Subcutaneous abdominal adipose tissue (tissue), 5 donors: Measurements from ENCODE around the gene CLMN.

ENCODE experiments used
- H3K27ac ChIP-seq: one replicate; pipeline ENCODE4 v1.7.0; 2013; ENCODE audit warnings: low read depth, mild to moderate bottlenecking, inconsistent platforms, low read length, moderate library complexity
- H3K27me3 ChIP-seq, 5 donors: one replicate each; pipeline ENCODE4 v1.7.0; 2013; ENCODE audit warnings: low read length in 5 of 5, inconsistent platforms in 1 of 5; ENCODE audit not compliant: control insufficient read depth in 5 of 5, insufficient read depth in 4 of 5
- H3K36me3 ChIP-seq, 5 donors: one replicate each; pipeline ENCODE4 v1.7.0; 2013; ENCODE audit warnings: low read length in 5 of 5; ENCODE audit not compliant: control insufficient read depth in 5 of 5, insufficient read depth in 5 of 5
- H3K4me1 ChIP-seq, 5 donors: one replicate each; pipeline ENCODE4 v1.7.0; 2013; ENCODE audit warnings: low read length in 5 of 5, mild to moderate bottlenecking in 3 of 5, moderate library complexity in 1 of 5; ENCODE audit not compliant: control insufficient read depth in 5 of 5, insufficient read depth in 5 of 5
- H3K4me3 ChIP-seq, 5 donors: one replicate each; pipeline ENCODE4 v1.7.0; 2013; ENCODE audit warnings: low read length in 5 of 5, low read depth in 1 of 5
- H3K9ac ChIP-seq, 5 donors: one replicate each; pipeline ENCODE4 v1.7.0; 2013; ENCODE audit warnings: low read length in 5 of 5, mild to moderate bottlenecking in 4 of 5, moderate library complexity in 3 of 5
- H3K9me3 ChIP-seq, 5 donors: one replicate each; pipeline ENCODE4 v1.7.0; 2013; ENCODE audit warnings: low read length in 5 of 5; ENCODE audit not compliant: control insufficient read depth in 5 of 5
- donor health status: healthy.
- donor health status: healthy.
- donor health status: healthy.
- donor health status: healthy.
- donor health status: healthy.

CLMN gene, protein sequence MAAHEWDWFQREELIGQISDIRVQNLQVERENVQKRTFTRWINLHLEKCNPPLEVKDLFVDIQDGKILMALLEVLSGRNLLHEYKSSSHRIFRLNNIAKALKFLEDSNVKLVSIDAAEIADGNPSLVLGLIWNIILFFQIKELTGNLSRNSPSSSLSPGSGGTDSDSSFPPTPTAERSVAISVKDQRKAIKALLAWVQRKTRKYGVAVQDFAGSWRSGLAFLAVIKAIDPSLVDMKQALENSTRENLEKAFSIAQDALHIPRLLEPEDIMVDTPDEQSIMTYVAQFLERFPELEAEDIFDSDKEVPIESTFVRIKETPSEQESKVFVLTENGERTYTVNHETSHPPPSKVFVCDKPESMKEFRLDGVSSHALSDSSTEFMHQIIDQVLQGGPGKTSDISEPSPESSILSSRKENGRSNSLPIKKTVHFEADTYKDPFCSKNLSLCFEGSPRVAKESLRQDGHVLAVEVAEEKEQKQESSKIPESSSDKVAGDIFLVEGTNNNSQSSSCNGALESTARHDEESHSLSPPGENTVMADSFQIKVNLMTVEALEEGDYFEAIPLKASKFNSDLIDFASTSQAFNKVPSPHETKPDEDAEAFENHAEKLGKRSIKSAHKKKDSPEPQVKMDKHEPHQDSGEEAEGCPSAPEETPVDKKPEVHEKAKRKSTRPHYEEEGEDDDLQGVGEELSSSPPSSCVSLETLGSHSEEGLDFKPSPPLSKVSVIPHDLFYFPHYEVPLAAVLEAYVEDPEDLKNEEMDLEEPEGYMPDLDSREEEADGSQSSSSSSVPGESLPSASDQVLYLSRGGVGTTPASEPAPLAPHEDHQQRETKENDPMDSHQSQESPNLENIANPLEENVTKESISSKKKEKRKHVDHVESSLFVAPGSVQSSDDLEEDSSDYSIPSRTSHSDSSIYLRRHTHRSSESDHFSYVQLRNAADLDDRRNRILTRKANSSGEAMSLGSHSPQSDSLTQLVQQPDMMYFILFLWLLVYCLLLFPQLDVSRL

GRCh38 chr14:95319312-95320077 is at the start of gene CLMN:
Gene CLMN (minus strand): TSS chr14:95319908. CDS start chr14:95319792, 116 bp downstream.
- peak within 1 kb of the TSS; percentile 70 for H3K27ac ChIP-seq
- H3K9ac ChIP-seq, result peak within 1 kb of the TSS in 4 of 5 donors; percentile 51 to 75 (median 62)

DNA sequence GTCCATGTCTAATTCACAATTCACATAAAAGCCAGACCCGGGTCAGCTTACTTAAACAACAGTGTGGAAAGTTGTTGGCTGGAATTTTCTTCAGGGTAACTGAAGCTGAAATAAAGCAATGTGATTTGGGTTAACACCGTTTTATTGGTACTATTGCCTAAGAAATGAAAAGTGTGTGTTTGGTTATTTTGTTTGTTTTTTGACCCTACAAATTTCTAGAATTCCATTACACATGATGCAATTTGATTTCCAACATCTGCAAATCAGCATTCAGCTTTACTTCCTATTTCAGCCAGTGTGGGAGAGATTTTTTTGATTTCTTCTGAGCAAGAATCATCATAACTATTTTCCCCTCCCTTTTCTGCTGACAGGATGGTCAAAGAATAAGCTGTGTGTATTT is 45.7 kb upstream of the CLMN start:
- H3K9me3 ChIP-seq, result no peaks in the 10 kb centered on the region
- H3K27me3 ChIP-seq, result peaks cover 0 to 10% (median 3%) of the 10 kb centered on the region in 5 donors
- H3K4me1 ChIP-seq, result peaks cover 0 to 11% (median 7%) of the 10 kb centered on the region in 5 donors
- no peak overlapping the region for H3K4me3 ChIP-seq
- H3K9ac ChIP-seq, result no peak overlapping the region
- no peaks in the 10 kb centered on the region for H3K36me3 ChIP-seq
- no peak overlapping the region for H3K27ac ChIP-seq

More at GRCh38 chr14:95319312-95320077, at the start of gene CLMN:
- peaks cover 6 to 54% (median 48%) of the 10 kb centered on the region in 5 donors for H3K4me1 ChIP-seq
- no peaks in the 10 kb centered on the region for H3K27me3 ChIP-seq
- peak within 1 kb of the TSS; percentile 65 to 78 (median 71) for H3K4me3 ChIP-seq
- no peaks in the 10 kb centered on the region for H3K36me3 ChIP-seq
- H3K9me3 ChIP-seq, result no peaks in the 10 kb centered on the region

DNA sequence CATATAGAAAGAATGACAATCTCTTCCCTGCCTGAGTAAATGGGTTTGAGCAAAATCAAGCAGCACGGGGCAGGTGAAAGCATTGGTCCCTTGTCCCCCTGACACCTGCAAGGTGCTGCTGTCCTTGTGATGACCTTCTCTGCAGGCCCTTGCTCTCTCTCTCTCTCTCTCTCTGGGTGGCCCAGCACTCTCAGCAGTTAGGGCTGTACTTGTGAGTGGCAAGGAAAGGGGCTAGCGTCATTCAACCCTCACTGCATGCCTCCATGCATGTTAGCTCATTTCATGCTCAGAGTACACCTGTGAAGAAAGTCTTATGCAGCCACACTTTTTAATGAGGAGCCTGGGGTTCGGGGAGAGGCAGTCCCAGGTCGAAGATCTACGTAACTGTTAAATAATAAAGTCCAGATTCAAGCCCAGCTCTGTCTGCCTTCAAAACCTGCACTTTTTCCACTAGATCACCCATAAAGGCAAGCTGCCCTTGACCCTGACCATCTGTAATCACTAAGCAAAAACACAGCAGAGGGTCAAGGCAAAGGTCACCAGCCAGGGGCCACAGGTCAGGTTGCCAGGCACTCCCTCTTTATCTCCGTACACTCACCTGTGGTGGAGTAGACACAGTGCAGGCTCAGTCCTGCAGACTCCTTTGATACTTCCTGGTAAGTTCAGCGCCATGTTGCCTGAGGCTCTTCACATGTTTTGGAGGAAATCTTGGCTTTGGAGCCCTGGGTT is 44.9 kb upstream of the CLMN start:
- Histone ChIP-seq H3K27me3 (peaks cover 0 to 10% (median 3%) of the 10 kb centered on the region in 5 donors), H3K4me1 (peaks cover 1 to 11% (median 7%) of the 10 kb centered on the region in 5 donors), H3K36me3 (no peaks in the 10 kb centered on the region), H3K9ac (no peak overlapping the region), H3K4me3 (no peak overlapping the region), H3K27ac (no peak overlapping the region), H3K9me3 (no peaks in the 10 kb centered on the region)

GRCh38 chr14:95363468-95363954 is 43.8 kb upstream of the CLMN start:
- Histone ChIP-seq H3K9me3 (no peaks in the 10 kb centered on the region), H3K27ac (no peak overlapping the region), H3K4me1 (peaks cover 1 to 11% (median 7%) of the 10 kb centered on the region in 5 donors), H3K4me3 (no peak overlapping the region), H3K9ac (no peak overlapping the region), H3K36me3 (no peaks in the 10 kb centered on the region), H3K27me3 (peaks cover 0 to 10% (median 3%) of the 10 kb centered on the region in 5 donors)

GRCh38 chr14:95362138-95362494 is 42.4 kb upstream of the CLMN start:
- Histone ChIP-seq H3K27ac (no peak overlapping the region), H3K36me3 (no peaks in the 10 kb centered on the region), H3K9ac (no peak overlapping the region), H3K9me3 (no peaks in the 10 kb centered on the region), H3K4me1 (peaks cover 1 to 11% (median 7%) of the 10 kb centered on the region in 5 donors), H3K4me3 (no peak overlapping the region), H3K27me3 (peaks cover 0 to 10% (median 3%) of the 10 kb centered on the region in 5 donors)

DNA sequence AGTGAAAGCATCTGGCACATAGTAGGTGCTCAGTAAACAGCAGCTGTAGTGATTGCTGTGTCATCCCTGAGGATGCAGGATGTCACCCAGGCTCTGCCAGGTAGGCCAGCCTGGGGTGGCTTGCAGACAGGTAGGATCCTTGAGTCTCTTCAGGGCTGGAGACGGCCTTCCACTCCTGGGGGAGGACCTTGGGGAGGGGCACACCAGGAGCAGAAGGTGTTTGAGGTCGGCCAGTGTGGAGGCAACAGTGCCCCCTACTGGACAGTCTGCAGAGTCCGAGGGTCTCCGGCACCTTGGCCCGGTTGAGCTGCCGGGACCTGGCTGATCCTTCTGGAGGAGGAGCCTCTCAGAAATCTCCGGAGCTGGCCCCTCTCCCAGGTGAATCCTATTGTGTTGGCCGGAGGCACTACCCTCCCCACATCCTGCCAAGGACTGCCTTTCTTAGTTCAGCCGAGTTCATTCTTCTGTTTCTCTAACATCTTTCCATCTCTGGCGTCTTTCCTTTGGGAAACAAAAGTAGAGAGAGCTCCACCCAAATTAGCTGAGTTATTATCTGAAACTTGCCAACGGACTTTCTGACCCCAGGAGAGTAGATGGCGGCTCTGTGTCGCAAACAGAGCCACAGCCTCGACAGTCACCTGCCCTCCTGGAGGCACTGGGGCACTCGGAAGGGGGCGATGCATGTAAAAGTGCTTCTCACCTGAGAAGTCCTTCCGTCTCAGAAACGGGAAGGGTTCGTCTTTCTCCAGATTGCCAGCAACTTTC is 41.8 kb upstream of the CLMN start:
- H3K9ac ChIP-seq, result no peak overlapping the region
- peak overlapping the region in 2 of 5 donors; percentile 23 to 32 for H3K4me3 ChIP-seq
- no peaks in the 10 kb centered on the region for H3K9me3 ChIP-seq
- peaks cover 0 to 10% (median 3%) of the 10 kb centered on the region in 5 donors for H3K27me3 ChIP-seq
- H3K36me3 ChIP-seq, result no peaks in the 10 kb centered on the region
- peaks cover 1 to 11% (median 7%) of the 10 kb centered on the region in 5 donors for H3K4me1 ChIP-seq
- no peak overlapping the region for H3K27ac ChIP-seq

- Histone ChIP-seq H3K36me3 (no peaks in the 10 kb centered on the region), H3K4me1 (peaks cover 1 to 10% (median 7%) of the 10 kb centered on the region in 5 donors), H3K27ac (no peak overlapping the region), H3K27me3 (peaks cover 0 to 10% (median 3%) of the 10 kb centered on the region in 5 donors), H3K9ac (no peak overlapping the region), H3K4me3 (no peak overlapping the region), H3K9me3 (no peaks in the 10 kb centered on the region)
Measured at GRCh38 chr14:95360828-95361227, 41.1 kb upstream of the CLMN start.

DNA sequence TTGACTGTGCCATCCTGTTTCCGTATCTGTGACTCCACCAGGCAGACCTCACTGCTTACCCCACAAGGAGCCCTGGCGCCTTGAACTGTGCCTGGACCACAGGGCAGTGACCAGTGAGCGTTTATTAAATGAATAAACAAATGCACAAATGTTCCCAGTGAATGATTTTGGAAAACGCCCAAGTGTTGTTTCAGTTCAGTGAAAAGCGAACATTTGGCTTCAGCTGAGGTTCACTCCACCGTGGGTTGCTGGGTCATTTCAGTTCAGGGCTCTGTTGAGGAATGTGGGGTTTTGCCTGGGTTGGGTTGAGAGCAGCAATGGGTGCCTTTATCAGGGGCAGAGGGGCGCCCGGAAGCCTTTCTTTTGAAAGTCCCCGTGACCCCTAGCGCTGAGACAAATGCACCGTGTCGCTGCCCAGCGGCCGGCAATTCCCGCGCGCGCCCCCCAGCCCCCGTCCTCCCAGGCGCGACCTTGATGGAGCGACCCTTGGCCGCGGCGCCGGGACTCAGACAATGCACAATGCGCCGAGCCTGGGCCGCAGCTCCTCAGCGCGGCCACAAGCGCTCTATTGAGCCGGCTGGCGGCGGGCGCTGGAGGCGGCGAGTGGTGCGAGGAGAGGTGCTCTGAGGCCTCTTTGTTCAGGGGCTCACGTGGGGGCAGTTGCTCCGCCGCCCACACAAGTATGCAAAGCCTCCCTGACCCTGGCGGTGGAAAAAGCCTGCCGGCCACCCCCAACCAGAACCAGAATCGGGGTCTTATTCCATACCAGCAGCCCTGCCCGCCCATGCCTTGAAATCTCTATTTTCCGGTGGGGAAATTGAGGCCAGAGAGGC is 40.5 kb upstream of the CLMN start:
- peaks cover 0 to 5% (median 3%) of the 10 kb centered on the region in 5 donors for H3K9me3 ChIP-seq
- peaks cover 0 to 10% (median 3%) of the 10 kb centered on the region in 5 donors for H3K27me3 ChIP-seq
- peak overlapping the region in 1 of 5 donors; percentile 19 for H3K4me3 ChIP-seq
- H3K4me1 ChIP-seq, result peaks cover 1 to 8% (median 5%) of the 10 kb centered on the region in 5 donors
- no peak overlapping the region for H3K27ac ChIP-seq
- H3K36me3 ChIP-seq, result no peaks in the 10 kb centered on the region
- no peak overlapping the region for H3K9ac ChIP-seq
